Liver (tissue), 9 donors: Measurements from ENCODE around the gene SMOC2. TPM values are rescaled to one million over a fixed set of nuclear protein-coding genes. Genes with fewer than 3 reads are reported as not detected.

Experiments
- DNase-seq: peaks from one replicate; pipeline ENCODE4 v3.0.0-alpha.2; 2017; ENCODE audit warnings: low spot score
- H3K27ac ChIP-seq, 2 donors: one replicate each; pipeline ENCODE4 v1.7.0; 2013; ENCODE audit warnings: inconsistent platforms in 2 of 2, low read length in 2 of 2, control low read depth in 1 of 2, low read depth in 1 of 2, mild to moderate bottlenecking in 1 of 2
- H3K27me3 ChIP-seq, 4 donors: one replicate each; pipeline versions ENCODE4 v1.6.1 to v1.7.0; 2013; ENCODE audit warnings: low read length in 3 of 4, inconsistent platforms in 1 of 4, mild to moderate bottlenecking in 1 of 4, moderate library complexity in 1 of 4; ENCODE audit not compliant: control insufficient read depth in 4 of 4, insufficient read depth in 4 of 4
- H3K36me3 ChIP-seq, 4 donors: one replicate each; pipeline versions ENCODE4 v1.6.1 to v1.7.0; 2013; ENCODE audit warnings: low read length in 3 of 4, mild to moderate bottlenecking in 3 of 4, low read depth in 1 of 4, moderate library complexity in 1 of 4; ENCODE audit not compliant: control insufficient read depth in 4 of 4, insufficient read depth in 3 of 4
- H3K4me1 ChIP-seq, 4 donors: one replicate each; pipeline versions ENCODE4 v1.6.1 to v1.7.0; 2013; ENCODE audit warnings: low read length in 3 of 4, mild to moderate bottlenecking in 3 of 4, moderate library complexity in 1 of 4; ENCODE audit not compliant: control insufficient read depth in 4 of 4, insufficient read depth in 4 of 4
- H3K4me3 ChIP-seq, 3 donors: one replicate each; pipeline versions ENCODE4 v1.6.1 to v1.7.0; 2013; ENCODE audit warnings: low read length in 3 of 3, control low read depth in 1 of 3, low read depth in 1 of 3, mild to moderate bottlenecking in 1 of 3
- H3K9ac ChIP-seq, 2 donors: one replicate each; pipeline ENCODE4 v1.7.0; 2013; ENCODE audit warnings: low read length in 2 of 2, mild to moderate bottlenecking in 2 of 2, moderate library complexity in 2 of 2, control low read depth in 1 of 2, low read depth in 1 of 2
- H3K9me3 ChIP-seq, 4 donors: one replicate each; pipeline versions ENCODE4 v1.6.1 to v1.7.0; 2013; ENCODE audit warnings: low read length in 3 of 4; ENCODE audit not compliant: control insufficient read depth in 4 of 4
- ATF3 ChIP-seq: IDR thresholded peaks from 2 replicates; pipeline ENCODE4 v1.6.1; 2016; ENCODE audit warnings: antibody characterized with exemption
- CTCF ChIP-seq: fragments of 150-350 bp; IDR thresholded peaks from 2 replicates; pipeline ENCODE4 v1.5.1; 2017; ENCODE audit warnings: improper control_type of control experiment, low read depth, low read length; ENCODE audit not compliant: missing input control
- FOXA1 ChIP-seq: IDR thresholded peaks from 2 replicates; pipeline ENCODE4 v1.6.1; 2016; ENCODE audit warnings: antibody characterized with exemption
- FOXA2 ChIP-seq: IDR thresholded peaks from 2 replicates; pipeline ENCODE4 v1.6.1; 2016; ENCODE audit warnings: antibody characterized with exemption
- GABPA ChIP-seq, 2 donors: IDR thresholded peaks in 1 of 2; conservative IDR thresholded peaks in 1 of 2; 2 replicates each; pipeline ENCODE4 v1.6.1; 2016; ENCODE audit warnings: antibody characterized with exemption in 2 of 2, mild to moderate bottlenecking in 1 of 2, moderate library complexity in 1 of 2
- HNF4A ChIP-seq, 2 donors: conservative IDR thresholded peaks; 2 replicates each; pipeline ENCODE4 v1.6.1; 2016; ENCODE audit warnings: antibody characterized with exemption in 2 of 2, mild to moderate bottlenecking in 2 of 2
- HNF4G ChIP-seq: IDR thresholded peaks from 2 replicates; pipeline ENCODE4 v1.6.1; 2016; ENCODE audit warnings: antibody characterized with exemption
- JUND ChIP-seq, 2 donors: IDR thresholded peaks; 2 replicates each; pipeline ENCODE4 v1.6.1; 2016; ENCODE audit warnings: antibody characterized with exemption in 2 of 2
- MAX ChIP-seq: IDR thresholded peaks from 2 replicates; pipeline ENCODE4 v1.6.1; 2016; ENCODE audit warnings: antibody characterized with exemption
- NR2F2 ChIP-seq: IDR thresholded peaks from 2 replicates; pipeline ENCODE4 v1.6.1; 2016; ENCODE audit warnings: antibody characterized with exemption
- RAD21 ChIP-seq, 2 donors: IDR thresholded peaks; 2 replicates each; pipeline ENCODE4 v1.6.1; 2016; ENCODE audit warnings: antibody characterized with exemption in 2 of 2, mild to moderate bottlenecking in 2 of 2
- REST ChIP-seq: IDR thresholded peaks from 2 replicates; pipeline ENCODE4 v1.6.1; 2016; ENCODE audit warnings: antibody characterized with exemption, mild to moderate bottlenecking
- RXRA ChIP-seq, 2 donors: IDR thresholded peaks; 2 replicates each; pipeline ENCODE4 v1.6.1; 2017 to 2018; ENCODE audit warnings: antibody characterized with exemption in 2 of 2, mild to moderate bottlenecking in 1 of 2
- TAF1 ChIP-seq: conservative IDR thresholded peaks from 2 replicates; pipeline ENCODE4 v1.6.1; 2016; ENCODE audit warnings: antibody characterized with exemption, mild to moderate bottlenecking
- ZBTB33 ChIP-seq: IDR thresholded peaks from 2 replicates; pipeline ENCODE4 v1.6.1; 2016; ENCODE audit warnings: antibody characterized with exemption
- WGBS: extraction: QIAGEN DNeasy Blood & Tissue Kit; methylation state at CpG from one replicate; pipeline ENCODE4 v1.1.7; 2013; 5-methylcytosine and 5-hydroxymethylcytosine counted together
- polyA plus RNA-seq, 2 donors: library from polyadenylated mRNA; stranded (reverse) in 1 of 2; unstranded in 1 of 2; fragments of 200-250 nt in 1 of 2; fragments of >200 nt in 1 of 2; fragmentation: Nextera tagmentation in 1 of 2; extraction: Ambion mirVana in 1 of 2; gene quantifications; one replicate each; pipeline versions ENCODE4 v1.2.1 to v1.2.3, GENCODE V29; 2013 to 2015
- total RNA-seq, 2 donors: library from RNA; depleted of rRNA; stranded (reverse); fragments of >200 nt; gene quantifications; one replicate each; pipeline ENCODE4 v1.2.3, GENCODE V29; 2014
- donor health status: healthy.
- donor health status: healthy.
- donor health status: healthy.
- donor health status: healthy.
- donor health status: healthy.

Gene SMOC2
- total and polyA plus RNA-seq, 4 donors: 0.23 to 1.9 (median 1.1) TPM

GRCh38 chr6:168515376-168515775 lies 74.4 kb downstream of the SMOC2 start:
- Histone ChIP-seq H3K9me3 (no peaks in the 10 kb centered on the region), H3K36me3 (no peaks in the 10 kb centered on the region), H3K27me3 (no peaks in the 10 kb centered on the region), H3K4me3 (no peak overlapping the region), H3K9ac (no peak overlapping the region), H3K4me1 (no peaks in the 10 kb centered on the region), H3K27ac (no peak overlapping the region)
- TF ChIP-seq NR2F2 (no peak), HNF4A (conservative IDR thresholded peaks at IDR 0.05) (no peak), CTCF (no peak), FOXA2 (no peak), FOXA1 (no peak), ATF3 (no peak), TAF1 (no peak), RAD21 (IDR thresholded peaks at IDR 0.05) (no peak), JUND (IDR thresholded peaks at IDR 0.05) (no peak), REST (no peak), RXRA (IDR thresholded peaks at IDR 0.05) (no peak), HNF4G (no peak), MAX (no peak), ZBTB33 (no peak)
- 61% methylated on average over 16 of the region's 16 CpGs for WGBS
- no peak for DNase-seq

- WGBS: 88% methylated on average over 37 of the region's 37 CpGs
- no peak overlapping the region for H3K27ac ChIP-seq
- TF ChIP-seq TAF1 (no peak), HNF4G (no peak), GABPA (IDR thresholded peaks at IDR 0.05 in 1 of 2, conservative IDR thresholded peaks at IDR 0.05 in 1 of 2) (no peak), CTCF (no peak), RXRA (IDR thresholded peaks at IDR 0.05) (no peak), MAX (no peak), REST (no peak)
These were observed 76.2 kb downstream of the SMOC2 start for GRCh38 chr6:168516944-168517741.

More at GRCh38 chr6:168516944-168517741, 76.2 kb downstream of the SMOC2 start:
- Histone ChIP-seq H3K9me3 (no peaks in the 10 kb centered on the region), H3K36me3 (no peaks in the 10 kb centered on the region), H3K27me3 (no peaks in the 10 kb centered on the region), H3K9ac (no peak overlapping the region), H3K4me1 (no peaks in the 10 kb centered on the region), H3K4me3 (no peak overlapping the region)
- DNase-seq: no peak
